ENCODE results near the gene PBOV1.
"Not testable (repeated sequence)": the region's sequence is repeated elsewhere in the genome, so short reads cannot be mapped to it uniquely, and the experiment has no call there.

Gene PBOV1

GRCh38 chr6:138235693-138236092 is 17.4 kb upstream of the PBOV1 start:
- no peak for DNase-seq

- DNase-seq, result no peak
These were observed 16.9 kb upstream of the PBOV1 start for GRCh38 chr6:138235205-138235604.

GRCh38 chr6:138234363-138234762 is 16.1 kb upstream of the PBOV1 start:
- no peak for DNase-seq

- no peak for DNase-seq
These were observed 13.1 kb upstream of the PBOV1 start for GRCh38 chr6:138231381-138231886.

GRCh38 chr6:138230759-138231380 is 12.6 kb upstream of the PBOV1 start:
- no peak for DNase-seq

GRCh38 chr6:138230221-138230620 is 11.9 kb upstream of the PBOV1 start:
- no peak for DNase-seq

GRCh38 chr6:138229663-138230179 is 11.4 kb upstream of the PBOV1 start:
- DNase-seq, result no peak

GRCh38 chr6:138229072-138229471 is 10.8 kb upstream of the PBOV1 start:
- no peak for DNase-seq

GRCh38 chr6:138227316-138227781 is 9.1 kb upstream of the PBOV1 start:
- DNase-seq, result no peak

GRCh38 chr6:138226700-138227315 is 8.5 kb upstream of the PBOV1 start:
- no peak for DNase-seq

GRCh38 chr6:138225953-138226352 is 7.7 kb upstream of the PBOV1 start:
- DNase-seq, result no peak

GRCh38 chr6:138222901-138223546 is 4.7 kb upstream of the PBOV1 start:
- DNase-seq, result no peak

- no peak for DNase-seq
These were observed 1.6 kb upstream of the PBOV1 start for GRCh38 chr6:138219901-138220300.

- no peak for DNase-seq
These were observed 1.1 kb upstream of the PBOV1 start for GRCh38 chr6:138219398-138219797.

GRCh38 chr6:138215093-138215782 is 3.1 kb downstream of the PBOV1 start:
- no peak for DNase-seq

GRCh38 chr6:138212530-138212929 is 5.8 kb downstream of the PBOV1 start:
- DNase-seq, result not testable (repeated sequence)

GRCh38 chr6:138211601-138212000 is 6.7 kb downstream of the PBOV1 start:
- DNase-seq, result no peak

- DNase-seq, result no peak
These were observed 7.2 kb downstream of the PBOV1 start for GRCh38 chr6:138211048-138211581.

GRCh38 chr6:138206862-138207261 is 11.4 kb downstream of the PBOV1 start:
- no peak for DNase-seq

GRCh38 chr6:138205437-138206094 is 12.7 kb downstream of the PBOV1 start:
- no peak for DNase-seq

GRCh38 chr6:138204792-138205384 is 13.4 kb downstream of the PBOV1 start:
- no peak for DNase-seq

- no peak for DNase-seq
These were observed 14.0 kb downstream of the PBOV1 start for GRCh38 chr6:138204303-138204702.

Data from stimulated activated CD4-positive, alpha-beta T cell treated with anti-CD3 and anti-CD28 coated beads, Interleukin-12 subunit alpha, Interleukin-12 subunit beta, amount 100 ng/mL, for 4 hours (primary cell).